Inflammatory macrophage treated with lipopolysaccharide for 4 hours (primary cell): ENCODE data around the gene IP6K1.
"Not testable (repeated sequence)": the region's sequence is repeated elsewhere in the genome, so short reads cannot be mapped to it uniquely, and the experiment has no call there.

Experiments used
- DNase-seq: peaks from one replicate; pipeline ENCODE4 v3.0.0-alpha.2; 2020

The IP6K1 gene

DNA sequence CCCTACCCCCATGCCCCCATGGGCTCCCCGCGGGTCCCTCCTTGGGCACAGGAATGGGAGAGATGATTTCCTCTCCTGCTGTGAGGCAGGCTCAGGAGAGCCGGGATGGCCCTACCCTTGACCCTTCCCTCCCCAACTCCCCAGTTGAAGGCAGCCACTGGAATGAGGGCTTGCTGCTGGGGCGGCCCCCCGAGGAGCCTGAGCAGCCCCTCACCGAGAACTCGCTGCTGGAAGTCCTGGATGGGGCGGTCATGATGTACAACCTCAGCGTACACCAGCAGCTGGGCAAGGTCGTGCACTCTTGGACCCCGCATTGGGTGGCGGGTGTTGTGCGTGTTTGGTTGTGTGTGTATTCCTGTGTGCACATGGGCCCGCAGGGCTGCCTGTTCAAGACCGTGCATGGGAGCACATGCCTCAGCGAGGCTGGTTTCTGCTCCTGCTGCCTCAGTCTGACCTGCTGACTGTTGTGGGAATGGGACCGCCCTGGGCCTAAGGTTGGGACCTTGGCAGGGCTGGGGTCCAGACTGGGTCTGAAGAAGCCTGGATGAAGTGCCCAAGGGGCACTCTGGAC lies 80.9 kb downstream of the IP6K1 start:
- no peak for DNase-seq

DNA sequence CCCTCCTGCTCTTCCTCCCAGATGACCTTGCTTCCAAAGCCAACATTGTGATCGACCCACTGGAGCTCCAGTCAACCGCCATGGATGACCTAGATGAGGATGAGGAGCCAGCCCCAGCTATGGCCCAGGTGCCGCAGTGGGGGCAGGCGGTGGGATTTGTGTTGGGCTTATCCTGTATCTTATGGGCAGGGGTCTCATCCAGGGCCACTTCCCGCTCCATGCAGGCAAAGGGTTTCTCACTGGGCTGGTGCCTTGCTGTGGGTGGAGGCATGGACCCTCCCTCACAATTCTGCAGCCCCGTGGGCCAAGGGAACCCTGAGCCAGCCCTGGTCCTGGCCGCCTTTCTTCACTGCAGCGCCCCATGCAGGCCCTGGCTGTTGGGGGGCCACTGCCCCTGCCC lies 81.7 kb downstream of the IP6K1 start:
- no peak for DNase-seq

DNA sequence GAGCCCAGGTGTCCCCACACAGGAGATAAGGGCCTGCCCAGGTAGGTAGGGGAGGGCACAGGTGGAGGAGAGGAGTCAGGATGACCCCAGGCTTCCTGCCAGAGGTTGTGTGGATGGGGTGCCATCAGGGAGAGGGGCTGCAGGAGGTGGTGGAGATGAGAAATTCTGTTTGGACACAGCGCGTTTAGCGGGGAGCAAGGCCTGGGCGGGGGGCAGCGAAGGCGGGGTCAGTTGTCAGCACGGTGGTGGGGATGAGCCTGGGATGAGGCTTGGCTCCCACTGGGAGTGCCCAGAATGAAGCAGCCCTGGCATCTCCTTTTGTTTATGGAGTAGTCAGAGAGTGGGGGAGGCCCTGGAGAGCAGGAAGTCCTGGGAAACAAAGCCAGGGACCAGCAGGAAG lies 82.4 kb downstream of the IP6K1 start:
- no peak for DNase-seq

DNA sequence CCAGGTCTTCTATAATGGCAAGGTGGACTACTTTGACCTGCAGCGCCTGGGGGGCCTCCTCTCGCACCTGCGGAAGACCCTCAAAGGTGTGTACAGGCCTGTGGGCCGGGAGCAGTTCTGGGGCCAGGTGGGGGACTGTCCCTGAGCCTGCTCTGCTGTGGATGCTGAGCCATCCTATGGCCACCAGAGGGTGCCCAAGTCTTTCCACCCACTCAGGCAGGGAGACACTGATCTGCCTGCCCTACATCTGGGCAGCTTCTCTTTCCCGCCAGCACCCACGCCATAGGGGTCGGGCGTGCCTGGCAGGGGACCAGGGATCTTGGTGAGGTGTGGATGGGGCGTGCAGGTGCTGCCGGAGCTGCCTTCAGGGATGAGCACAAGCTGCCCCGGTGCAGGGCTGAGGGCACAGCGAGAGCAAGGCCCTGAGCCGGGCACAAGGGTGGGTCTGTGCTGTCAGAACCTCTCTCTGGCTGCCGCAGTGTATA lies 82.9 kb downstream of the IP6K1 start:
- peak; percentile 62 for DNase-seq

DNA sequence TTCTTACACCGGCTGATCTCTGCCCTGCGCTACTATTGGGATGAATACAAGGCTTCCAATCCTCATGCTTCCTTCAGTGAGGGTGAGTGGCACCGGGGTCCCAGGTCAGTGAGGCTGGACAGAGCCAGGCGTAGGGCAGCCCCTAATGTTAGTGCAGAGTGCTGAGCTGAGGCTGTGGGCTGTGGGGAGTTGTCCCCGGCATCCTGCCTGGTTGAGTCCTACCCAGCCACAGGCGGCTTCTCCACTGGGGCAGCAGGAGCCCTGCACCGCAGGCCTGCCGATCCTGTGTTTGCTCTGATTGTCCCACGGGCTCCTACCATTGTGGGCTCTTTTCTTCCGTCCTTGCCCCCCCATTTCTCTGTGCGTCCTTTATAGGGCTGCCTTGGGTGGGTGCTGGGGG lies 83.7 kb downstream of the IP6K1 start:
- DNase-seq, result no peak

DNA sequence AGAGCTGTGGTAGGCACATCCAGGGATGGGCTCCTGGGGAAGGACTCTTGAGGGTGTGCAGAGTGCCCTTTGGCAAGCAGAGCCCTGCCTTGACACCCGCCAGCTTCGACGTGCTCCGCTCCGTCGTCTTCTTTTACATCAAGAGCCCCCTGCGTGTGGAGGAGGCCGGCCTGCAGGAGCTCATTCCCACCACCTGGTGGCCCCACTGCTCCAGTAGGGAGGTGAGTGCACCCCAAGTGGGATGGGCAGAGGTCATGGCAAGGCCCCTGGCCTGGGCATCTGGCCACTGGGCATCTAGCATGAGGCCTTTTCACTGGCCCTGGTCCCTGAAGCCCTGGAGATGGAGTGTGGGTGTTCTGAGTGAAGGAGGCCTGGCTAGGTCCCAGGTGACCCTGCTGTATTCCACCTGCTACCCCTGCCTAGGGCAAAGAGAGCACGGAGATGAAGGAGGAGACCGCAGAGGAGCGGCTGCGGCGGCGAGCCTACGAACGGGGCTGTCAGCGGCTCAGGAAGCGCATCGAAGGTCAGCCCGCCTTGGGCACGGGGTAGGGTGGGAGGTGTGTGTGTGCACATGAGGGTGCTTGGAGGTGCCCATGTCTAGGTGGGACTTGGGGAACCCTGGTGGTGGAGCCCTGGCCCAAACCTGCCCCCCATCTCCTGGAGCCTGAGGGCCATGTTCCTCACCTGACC lies 84.8 kb downstream of the IP6K1 start:
- no peak for DNase-seq

DNA sequence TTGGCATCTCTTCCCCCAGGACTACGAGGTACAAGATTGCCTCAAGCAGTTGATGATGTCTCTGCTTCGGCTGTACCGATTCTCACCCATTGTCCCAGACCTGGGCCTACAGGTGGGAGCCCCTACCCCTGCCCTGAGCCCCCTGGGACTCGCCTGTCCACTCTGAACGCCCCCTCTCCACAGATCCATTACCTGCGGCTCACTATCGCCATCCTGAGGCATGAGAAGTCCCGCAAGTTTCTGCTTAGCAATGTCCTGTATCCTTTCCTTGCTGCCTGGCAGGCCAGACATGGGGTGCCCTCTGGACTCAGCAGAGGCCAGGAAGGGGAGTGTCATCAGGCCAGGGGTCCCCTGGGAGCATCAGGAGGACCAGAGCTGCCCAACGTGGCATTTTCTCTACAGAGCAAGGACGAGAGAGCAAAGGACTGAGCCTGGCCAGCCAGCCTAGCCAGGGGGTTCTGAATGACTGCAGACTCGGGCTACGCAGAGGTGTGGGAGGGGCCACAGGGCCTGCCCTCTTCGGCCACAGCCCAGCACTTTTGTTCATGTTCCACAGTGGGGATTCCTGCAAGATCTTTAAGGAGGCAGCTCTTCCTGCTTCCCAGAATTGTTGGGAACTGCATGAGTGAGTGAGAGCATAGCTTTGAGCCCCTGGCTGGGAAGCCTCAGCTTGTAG lies 85.8 kb downstream of the IP6K1 start:
- no peak for DNase-seq

DNA sequence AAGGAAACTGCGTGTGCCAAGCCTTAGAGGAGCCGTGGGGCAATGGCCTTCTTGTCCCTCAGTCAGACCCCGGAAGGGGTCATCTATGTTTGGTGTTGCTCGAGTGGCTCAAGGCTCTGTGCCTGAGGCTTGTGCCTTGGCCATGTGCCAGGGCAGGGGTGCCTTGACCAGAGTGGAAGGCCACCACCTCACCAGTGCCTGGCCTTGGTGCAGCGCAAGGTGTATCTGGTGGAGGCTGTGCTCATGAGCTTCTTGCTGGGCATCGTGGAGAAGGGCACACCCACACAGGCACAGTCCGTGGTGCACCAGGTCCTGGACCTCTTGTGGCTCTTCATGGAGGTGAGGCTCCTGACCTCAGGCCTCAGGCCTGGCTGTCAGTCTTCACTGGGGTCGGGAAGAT lies 86.3 kb downstream of the IP6K1 start:
- no peak for DNase-seq

DNA sequence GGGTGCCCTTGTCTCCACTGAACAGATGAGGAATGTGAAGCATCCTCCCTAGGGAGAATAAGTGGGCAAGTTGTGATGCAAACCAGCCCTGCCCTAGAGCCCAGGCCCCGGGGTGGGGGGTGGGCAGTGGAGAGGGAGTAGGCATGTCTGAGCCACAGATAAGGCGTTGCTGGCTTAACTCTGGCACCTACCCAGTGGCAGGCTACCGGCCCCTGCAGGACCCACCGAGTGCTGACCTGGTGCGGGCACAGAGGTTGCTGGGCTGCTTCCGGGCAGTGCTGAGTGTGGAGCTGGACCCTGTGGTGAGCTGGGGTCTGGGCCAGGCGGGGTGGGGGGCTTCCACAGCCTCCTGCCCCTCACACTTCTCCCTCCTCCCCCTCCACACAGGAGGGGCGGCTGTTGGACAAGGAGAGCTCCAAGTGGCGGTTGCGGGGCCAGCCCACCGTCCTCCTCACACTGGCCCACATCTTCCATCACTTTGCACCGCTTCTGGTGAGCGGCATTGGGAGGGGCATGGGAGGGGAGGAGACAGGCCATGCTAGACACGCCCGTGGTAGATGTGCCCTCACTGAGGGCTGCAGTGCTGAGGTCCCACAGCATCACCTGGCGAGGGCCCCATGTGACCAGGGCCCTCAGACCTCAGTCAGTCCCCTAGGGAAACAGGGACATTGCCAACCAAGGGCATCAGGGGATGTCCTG lies 86.9 kb downstream of the IP6K1 start:
- DNase-seq, result no peak

DNA sequence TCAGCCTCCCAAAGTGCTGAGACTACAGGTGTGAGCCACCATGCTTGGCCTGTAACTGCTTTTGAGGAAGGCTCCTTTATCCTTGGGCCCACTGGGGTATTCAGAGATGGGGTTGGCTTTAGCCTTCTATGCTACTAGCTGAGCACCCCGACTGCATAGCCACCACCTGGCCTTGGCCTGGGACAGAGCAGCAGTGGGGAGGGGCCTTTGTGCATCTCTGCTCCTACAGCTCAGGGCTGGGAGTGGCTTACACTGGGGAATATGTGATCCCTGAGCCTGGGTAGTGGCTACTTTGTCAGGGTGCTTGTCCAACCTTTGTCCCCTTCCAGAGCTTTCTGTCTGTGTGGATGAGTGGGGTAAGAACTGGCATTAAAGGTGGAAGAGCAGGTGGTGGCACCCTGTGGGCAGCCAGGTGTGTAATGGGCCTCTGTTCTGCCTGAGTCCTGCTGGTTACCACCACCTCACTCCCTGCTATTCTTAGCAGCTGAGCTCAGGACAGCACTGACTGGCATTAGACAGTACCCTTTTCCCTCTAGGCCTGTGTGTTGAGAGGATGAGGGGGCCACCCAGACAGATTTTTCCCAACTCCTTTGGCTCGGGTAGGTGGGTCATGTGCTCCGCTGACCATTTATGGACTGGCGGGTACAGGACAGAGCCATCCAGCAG lies 90.9 kb downstream of the IP6K1 start:
- DNase-seq, result not testable (repeated sequence)

DNA sequence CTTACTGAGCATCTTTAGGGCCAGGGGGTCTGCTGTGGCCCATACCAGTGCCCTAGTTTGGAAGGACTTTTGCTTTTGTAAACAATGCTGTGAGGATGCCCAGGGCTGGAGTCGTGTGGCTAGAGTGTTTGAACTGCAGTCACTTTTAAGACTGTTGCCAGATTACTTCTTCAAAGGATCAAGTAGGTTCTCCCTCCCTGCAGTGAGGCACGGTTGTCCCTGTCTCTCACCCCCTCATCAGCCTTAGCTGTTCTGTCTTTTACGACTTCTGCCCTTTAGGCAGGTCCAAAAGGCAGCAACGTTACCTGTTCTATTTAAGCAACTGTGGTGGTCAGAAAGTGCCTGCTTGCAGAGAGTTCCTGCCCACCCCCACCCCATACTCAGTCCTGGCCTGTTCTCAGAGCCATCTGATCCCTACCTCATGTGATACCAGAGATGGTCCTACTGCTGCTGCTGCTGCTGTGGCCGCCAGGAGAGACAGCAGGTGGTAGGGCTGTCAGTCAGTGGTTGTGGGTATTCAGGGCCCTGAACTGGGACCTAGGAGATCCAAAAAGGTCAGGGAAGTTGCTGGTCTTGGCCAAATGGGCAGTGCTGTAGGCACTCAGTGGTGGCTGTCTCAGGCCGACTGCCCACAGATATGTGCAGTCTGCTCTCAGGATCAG lies 91.8 kb downstream of the IP6K1 start:
- DNase-seq, result not testable (repeated sequence)

DNA sequence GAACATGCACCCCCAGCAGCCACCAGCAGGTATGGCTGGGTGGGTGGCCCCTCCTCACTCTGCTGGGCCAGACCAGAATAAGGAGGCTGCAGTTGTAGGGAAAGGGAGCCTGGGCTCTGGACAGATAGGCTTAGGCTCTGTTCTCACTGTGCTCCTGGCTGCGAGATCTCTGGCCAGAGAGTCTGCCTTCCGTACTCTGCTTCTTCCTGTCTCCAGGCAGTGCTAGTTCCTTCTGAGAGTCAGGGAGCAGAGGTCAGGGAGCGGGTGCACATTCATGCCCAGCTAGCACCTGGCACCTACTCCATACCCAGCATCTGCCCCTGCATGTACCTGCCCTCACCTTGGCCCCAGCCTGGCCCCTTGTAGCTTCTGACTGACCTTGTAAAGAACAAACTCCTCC lies 94.9 kb downstream of the IP6K1 start:
- not testable (repeated sequence) for DNase-seq

DNA sequence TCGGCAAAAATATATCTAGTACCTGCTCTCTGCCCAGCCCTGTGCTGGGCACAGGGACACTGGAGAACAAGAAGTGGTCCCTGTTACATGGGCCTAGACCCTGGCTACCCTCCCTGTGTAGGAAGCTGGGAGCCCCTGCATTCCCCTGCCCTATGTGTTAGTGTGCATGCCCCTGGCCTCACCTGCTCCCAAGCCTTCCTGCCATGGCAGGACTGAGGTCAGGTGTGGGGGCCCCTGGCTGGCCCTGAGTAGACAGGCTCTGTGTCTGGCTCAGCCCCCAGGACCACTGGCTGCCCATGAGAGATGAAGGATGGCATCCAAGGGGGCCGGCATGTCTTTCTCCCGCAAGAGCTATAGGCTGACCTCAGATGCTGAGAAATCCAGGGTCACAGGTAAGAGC lies 95.5 kb downstream of the IP6K1 start:
- not testable (repeated sequence) for DNase-seq

DNA sequence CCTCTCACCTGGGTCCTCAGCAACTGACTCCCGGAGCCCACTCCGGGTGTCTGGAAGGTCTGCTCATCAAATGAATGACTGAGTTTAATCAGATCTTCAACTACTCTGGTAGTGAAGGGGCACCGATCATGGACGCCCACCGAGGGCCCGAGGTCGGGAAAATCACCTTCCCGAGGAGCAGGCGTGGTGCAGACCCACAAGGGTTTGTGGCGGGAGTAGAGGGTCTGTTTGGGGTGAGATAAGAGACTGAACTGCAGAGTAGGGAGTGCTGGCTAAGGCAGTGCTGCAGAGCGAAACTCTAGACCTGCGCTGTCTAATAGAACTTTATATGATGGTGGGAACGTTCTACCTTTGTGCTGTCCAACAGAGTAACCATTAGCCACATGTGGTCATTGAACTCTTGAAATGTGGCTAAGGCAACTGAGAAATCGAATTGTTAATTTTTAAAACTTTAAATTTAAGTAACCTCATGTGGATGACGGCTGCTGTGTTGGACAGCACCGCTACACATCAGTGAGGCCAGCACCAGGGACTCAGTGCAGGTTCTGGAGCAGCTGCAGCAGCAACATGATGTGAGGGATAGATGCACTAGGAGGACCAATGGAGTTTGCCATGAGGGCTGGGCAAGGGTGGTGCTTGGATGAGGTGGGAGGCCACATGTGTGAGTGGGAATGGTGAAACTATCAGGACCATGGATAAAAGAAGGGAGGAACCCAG lies 96.3 kb downstream of the IP6K1 start:
- DNase-seq, result not testable (repeated sequence)

DNA sequence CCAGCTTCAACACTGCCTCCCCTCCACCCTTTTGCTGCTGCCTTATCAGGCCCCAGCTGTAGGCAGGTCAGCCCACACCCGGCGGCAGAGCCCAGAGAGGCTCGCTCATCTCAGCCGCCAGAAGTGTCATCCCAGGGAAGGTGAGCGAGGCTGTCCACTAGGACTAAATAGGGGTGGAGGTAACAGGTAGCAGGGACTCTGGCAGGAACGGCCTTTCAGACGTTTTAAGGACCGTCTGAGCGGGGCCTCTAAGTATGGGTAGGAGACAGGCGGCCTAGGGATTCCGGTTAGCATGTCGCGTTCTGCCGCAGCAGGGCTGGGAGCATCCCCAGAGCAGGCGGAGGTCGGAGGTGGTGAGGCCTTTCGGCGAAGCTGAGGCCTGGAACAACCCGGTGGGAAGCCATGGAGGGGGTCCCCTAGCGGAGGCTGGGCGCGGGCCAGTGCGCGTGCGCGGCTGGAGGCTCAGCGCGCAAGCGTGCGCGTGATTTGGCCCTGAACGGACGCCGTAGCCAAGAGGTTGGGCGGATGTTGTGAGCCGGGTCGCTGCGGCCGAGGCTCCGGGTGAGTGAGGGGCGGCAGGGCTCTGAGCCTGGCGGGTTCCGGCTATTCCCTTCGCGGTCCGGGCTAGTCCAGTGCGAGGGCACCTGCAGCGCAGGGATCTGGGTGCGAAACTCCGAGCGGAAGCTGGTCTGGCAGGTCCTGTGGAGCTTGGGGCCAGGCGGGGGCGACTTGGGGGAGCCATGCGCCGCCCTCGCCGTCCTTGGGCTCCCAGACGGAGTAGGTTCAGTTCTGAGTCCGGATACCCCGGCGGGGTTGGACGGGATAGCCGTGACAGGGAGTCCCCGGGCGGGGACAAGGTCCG lies 97.1 kb downstream of the IP6K1 start, which contains the start of the genes MST1 and RNF123:
TSS of gene MST1 (minus strand) at position 429 of the 862 bp plus-strand sequence. CDS start 783 bp downstream, outside the sequence.
TSS of gene RNF123 (plus strand) at position 512 of the 862 bp plus-strand sequence. CDS start 1,609 bp downstream, outside the sequence.
- peak; percentile 91 for DNase-seq

DNA sequence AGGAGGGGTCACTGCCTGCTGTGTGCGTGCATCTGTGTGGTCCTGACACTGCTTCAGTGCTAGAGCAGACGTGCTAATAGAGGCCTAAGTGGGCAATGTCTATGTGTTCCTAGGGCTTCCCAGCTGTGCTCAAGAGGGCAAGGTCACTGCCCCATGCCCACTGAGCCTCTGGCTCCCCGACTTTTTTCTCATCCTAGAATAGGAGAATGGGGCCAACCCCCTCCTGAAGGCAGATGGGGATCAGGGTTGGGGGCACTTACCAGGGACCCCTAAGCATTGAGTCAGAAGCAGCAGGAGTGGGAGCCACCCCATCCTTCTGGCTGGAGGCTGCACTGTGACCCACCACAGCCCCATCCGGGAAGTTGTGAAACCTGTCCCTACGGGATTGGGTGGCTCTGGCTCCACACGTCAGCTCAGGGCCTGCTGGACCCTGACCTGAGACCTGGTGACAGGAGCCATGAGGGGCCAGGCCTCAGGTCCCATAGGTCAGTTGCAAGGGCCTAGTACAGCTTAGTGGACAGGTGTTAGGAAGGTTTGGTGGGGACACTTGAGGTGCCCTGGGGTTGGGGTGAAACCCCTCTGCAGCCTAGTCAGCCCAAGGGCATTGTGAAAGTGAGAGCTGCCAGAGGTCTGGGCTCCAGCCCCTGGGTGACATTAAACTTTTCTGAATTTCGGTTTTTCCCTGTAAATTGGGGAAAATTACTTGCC lies 97.8 kb downstream of the IP6K1 start:
- not testable (repeated sequence) for DNase-seq

DNA sequence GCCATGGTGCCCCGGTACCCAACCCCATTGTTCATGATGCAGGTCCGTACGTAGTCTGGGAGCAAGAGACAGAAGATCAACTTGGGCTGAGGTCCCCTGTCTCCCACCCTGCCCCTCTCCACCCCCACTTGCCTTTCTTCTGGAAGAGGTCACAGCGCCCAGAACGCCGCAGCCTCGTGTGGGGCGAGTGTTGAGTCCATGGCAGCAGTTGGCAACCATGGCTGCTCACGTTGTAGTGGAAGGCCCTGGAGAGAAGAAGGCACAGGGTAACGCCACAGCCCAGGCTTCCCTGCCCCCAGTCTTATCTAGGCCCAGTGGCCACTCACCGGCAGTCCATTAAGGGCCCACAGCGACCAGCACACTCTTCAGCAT lies 98.9 kb downstream of the IP6K1 start:
- not testable (repeated sequence) for DNase-seq

DNA sequence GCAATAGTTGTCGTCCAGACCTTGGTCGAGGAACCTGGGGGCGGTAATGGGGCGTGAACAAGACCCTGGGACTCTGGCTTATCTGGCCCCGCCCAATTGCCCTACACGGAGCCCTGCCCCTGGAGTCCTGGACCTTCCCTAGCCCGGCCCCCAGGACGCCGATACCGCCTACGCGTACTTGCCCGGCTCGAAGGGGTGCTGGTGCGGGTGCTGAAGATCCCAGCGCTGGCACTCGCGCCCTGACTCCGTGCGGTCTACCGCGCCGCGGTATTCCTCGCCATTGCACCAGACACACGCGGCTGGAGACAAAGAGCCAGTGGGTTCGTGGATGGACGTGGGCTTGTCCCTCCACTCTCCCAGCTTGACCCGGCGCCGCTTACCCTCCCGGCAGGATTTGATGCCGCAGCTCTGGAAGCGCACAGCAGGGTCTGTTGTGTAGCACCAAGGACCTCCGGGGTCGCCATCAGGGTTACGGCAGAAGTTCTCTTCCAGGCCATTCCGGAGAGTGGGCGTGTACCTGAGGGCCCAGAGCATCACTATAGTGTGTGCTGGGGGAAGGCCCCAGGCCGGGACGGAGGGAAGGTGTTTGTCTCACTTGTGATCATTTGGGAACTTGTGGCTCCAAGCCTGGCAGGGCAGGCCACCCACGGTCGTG lies 99.4 kb downstream of the IP6K1 start:
- peak; percentile 34 for DNase-seq

DNA sequence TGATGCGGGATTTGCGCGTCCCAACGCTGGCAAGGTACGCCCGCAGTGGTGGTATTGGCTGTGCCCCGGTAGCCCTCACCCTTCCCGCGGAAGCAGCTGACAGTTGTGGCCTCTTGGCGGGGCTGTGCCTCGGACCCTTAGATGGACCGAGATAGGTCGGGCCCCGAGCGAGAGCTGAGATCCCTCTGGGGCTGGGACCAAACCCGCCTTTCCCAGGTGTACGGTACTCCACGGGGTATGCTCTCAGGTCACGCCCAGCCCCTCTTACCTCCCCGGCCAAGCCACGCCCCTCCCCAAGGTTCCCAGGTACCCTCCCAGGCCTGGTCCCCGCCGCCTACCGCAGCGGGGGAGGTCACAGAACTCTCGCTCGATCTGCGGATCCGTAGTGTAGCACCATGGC lies 100.0 kb downstream of the IP6K1 start:
- DNase-seq, result not testable (repeated sequence)
